IPS DF 6.9 (cell line): ENCODE results near the gene RASGRF1.

Source experiments
- DNase-seq: peaks from one replicate; pipeline ENCODE4 v3.0.0-alpha.2; 2013; ENCODE audit warnings: low read depth, low spot score
- H3K27ac ChIP-seq: one replicate; pipeline ENCODE4 v1.5.1; 2013; ENCODE audit warnings: low read length, control low read depth
- H3K27me3 ChIP-seq: 2 replicates; pipeline ENCODE4 v1.6.1; 2013; ENCODE audit warnings: mild to moderate bottlenecking, low read length; ENCODE audit not compliant: control insufficient read depth, insufficient read depth
- H3K36me3 ChIP-seq: 2 replicates; pipeline ENCODE4 v1.6.1; 2013; ENCODE audit warnings: low read length; ENCODE audit not compliant: control insufficient read depth, insufficient read depth
- H3K4me1 ChIP-seq: 2 replicates; pipeline ENCODE4 v1.6.1; 2013; ENCODE audit warnings: low read length; ENCODE audit not compliant: control insufficient read depth, insufficient read depth
- H3K4me3 ChIP-seq: 2 replicates; pipeline ENCODE4 v1.5.1; 2013; ENCODE audit warnings: mild to moderate bottlenecking, low read length
- H3K9me3 ChIP-seq: 2 replicates; pipeline ENCODE4 v1.6.1; 2013; ENCODE audit warnings: low read length, inconsistent platforms; ENCODE audit not compliant: control insufficient read depth, insufficient read depth
- WGBS: extraction: QIAGEN DNeasy Blood & Tissue Kit; methylation state at CpG from one replicate; pipeline ENCODE4 v1.1.7; 2013; ENCODE audit warnings: mixed read lengths, missing lambda C conversion rate; ENCODE audit not compliant: insufficient read length, insufficient coverage; 5-methylcytosine and 5-hydroxymethylcytosine counted together

The RASGRF1 gene

DNA sequence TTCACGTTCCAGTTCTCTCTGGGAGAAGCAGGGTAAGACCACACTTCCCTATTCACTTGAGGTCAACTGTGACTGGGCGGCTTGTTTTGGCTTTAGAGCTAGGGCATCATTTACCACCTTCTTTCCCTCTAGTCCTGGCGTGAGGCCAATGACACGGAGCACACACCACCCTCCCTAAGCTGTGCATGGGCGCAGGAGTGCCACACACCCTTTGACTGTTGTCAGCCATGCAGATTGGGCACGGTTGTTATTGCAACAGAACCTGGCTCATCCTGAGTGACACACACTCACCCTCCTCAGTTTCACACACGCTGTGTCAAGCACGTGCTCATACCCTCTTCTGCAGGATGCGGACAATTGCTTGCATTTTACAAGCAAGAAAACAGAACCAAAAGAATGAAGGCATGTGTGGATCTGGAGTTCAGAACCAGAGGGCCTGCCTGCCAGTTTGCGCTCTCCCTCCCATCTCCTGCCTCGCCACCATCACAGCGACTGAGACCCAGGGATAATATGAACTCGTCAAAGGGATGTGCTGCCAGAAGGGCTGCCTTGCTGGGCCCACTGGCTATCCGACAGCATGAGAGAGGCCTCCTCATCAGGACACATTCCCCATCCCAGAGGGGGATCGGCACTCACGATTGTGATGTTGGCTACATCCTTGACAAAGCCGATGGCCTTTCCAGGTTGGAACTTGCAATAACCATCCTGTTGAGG, 163.3 kb downstream of the RASGRF1 start:
- no peak overlapping the region for H3K27ac ChIP-seq
- no CpG with 5 or more reads among the region's 17 CpGs for WGBS
- H3K27me3 ChIP-seq: no peaks in the 10 kb centered on the region
- no peaks in the 10 kb centered on the region for H3K4me1 ChIP-seq
- peaks cover 10% of the 10 kb centered on the region for H3K36me3 ChIP-seq
- no peak for DNase-seq
- no peaks in the 10 kb centered on the region for H3K9me3 ChIP-seq
- no peak overlapping the region for H3K4me3 ChIP-seq

DNA sequence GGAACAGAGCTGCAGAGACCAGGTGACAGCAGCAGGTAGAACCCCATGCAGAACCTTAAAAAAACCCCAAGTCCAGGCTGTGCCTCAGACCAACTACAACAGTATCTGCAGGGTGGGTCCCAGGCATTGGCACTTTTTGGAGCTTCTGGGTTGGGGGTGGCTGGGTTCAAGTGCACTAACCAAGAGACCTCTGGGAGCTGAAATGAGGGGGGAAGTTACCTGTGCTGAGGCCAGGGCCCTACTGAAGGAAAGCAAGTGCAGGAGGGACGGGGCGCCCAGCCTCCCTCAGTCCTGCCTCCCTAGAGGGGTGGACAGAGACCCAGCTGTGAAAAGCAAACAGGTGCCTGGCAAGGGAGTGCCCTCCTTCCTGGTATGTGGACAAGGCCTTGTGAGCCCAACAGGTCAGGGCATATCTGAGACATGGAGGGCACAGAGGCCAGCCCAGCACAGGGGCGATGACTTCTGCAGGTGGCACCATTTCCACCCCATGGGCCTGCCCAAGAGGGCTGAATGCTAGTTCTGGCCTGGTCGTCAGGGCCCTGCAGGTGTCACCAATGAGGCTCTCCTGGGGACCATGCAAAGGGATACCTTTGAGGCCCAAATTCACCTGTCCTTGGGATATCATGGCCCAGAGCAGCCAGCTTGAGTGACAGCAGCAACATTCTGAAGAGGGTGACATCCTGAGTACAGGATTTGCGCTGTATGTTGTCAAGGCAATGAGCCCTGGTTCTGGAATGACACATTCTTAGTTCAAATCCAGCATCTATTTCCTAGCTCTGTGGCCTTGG, 164.4 kb downstream of the RASGRF1 start:
- WGBS: no CpG with 5 or more reads among the region's 5 CpGs
- H3K9me3 ChIP-seq: no peaks in the 10 kb centered on the region
- no peak for DNase-seq
- H3K4me3 ChIP-seq: no peak overlapping the region
- H3K36me3 ChIP-seq: peaks cover 16% of the 10 kb centered on the region
- H3K27me3 ChIP-seq: no peaks in the 10 kb centered on the region
- no peaks in the 10 kb centered on the region for H3K4me1 ChIP-seq
- no peak overlapping the region for H3K27ac ChIP-seq

DNA sequence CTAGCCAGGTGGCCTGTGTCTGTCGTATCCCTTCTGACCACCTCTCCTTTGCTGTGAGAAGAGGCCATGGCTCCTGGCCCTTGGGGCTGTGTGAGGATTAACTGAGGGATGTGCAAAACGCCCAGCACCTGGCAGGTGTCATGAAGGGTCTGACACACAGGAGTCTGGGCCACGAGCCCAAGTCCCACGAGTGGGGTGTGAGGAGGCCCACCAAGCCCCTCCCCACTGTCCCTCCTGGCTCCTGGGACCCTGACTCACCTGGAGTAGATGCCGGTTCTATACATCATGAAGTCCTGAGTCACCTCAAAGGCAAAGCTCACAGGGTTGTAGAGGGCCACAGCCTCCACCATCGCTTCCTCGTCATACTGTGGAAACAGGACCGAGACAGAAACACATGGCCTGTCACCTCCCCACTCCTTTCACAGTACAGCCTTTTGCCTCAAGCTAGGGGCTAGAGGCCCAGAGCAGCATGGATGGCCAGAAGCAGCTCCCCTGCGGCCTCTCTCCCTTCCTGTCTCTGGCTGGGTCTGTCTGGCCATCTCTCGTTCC, 165.4 kb downstream of the RASGRF1 start:
- WGBS: no CpG with 5 or more reads among the region's 10 CpGs
- H3K27me3 ChIP-seq: no peaks in the 10 kb centered on the region
- H3K4me1 ChIP-seq: no peaks in the 10 kb centered on the region
- peaks cover 16% of the 10 kb centered on the region for H3K36me3 ChIP-seq
- no peak overlapping the region for H3K4me3 ChIP-seq
- no peak overlapping the region for H3K27ac ChIP-seq
- no peak for DNase-seq
- no peaks in the 10 kb centered on the region for H3K9me3 ChIP-seq

DNA sequence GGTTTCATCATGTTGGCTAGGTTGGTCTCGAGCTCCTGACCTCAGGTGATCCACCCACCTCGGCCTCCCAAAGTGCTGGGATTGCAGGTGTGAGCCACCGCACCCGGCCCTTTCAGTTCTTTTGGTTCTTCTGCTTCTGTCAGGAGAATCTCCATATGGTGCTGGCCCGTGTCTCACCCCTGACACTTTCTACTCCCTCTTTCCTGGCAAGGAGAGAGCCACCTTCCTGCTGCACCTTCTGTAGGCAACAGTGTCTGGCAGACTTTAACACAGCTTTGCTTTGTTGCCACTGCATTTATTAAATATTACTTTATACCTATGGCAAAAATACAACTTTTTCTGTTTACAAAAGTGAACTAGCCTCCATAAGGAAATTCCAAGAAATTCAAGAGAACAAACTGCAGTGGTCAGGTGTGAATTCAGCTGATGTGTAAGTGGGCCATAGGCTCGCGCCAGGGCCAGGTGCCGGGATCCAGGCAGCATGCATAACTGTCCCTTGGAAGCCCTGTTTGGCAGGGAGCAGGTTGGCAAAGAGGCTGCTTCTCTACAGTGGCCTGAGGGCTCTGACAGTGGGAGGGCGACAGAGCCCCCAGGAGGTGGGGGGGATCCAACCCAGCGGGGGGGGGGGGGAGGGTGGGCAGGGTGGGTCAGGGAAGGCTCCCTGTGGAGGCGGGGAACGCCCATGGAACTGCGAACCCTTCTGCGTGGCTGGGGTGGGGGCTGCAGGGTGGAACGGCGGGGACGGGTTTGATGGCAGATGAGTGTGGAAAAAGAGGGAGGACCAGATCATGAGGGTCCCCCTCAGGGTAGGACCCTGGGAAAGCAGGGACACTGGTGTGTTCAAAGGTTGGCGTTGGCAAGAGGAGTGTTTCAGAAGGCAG, 166.9 kb downstream of the RASGRF1 start:
- DNase-seq: no peak
- H3K36me3 ChIP-seq: peaks cover 16% of the 10 kb centered on the region
- H3K4me1 ChIP-seq: no peaks in the 10 kb centered on the region
- H3K4me3 ChIP-seq: no peak overlapping the region
- no peak overlapping the region for H3K27ac ChIP-seq
- no peaks in the 10 kb centered on the region for H3K27me3 ChIP-seq
- no peaks in the 10 kb centered on the region for H3K9me3 ChIP-seq
- WGBS: no CpG with 5 or more reads among the region's 18 CpGs

DNA sequence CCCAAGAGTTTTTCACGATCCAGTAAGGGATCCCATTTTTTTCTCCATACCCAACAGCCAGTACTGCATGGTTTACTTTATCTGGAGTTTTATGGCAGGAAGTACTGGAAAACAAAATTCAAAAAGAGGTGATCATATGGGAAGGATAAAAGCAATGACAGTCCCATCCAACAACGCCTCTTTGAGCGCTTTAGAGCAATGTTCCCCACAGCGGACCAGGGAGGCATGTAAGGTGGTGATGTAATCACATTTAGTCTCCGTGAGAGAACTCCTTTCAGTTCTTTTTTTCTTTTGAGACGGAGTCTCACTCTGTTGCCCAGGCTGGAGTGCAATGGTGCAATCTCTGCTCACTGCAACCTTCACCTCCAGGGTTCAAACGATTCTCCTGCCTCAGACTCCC, 167.6 kb downstream of the RASGRF1 start:
- Histone ChIP-seq H3K36me3 (peaks cover 16% of the 10 kb centered on the region), H3K4me1 (no peaks in the 10 kb centered on the region), H3K4me3 (no peak overlapping the region), H3K27ac (no peak overlapping the region), H3K9me3 (no peaks in the 10 kb centered on the region), H3K27me3 (no peaks in the 10 kb centered on the region)
- no peak for DNase-seq
- no CpG with 5 or more reads among the region's 7 CpGs for WGBS

DNA sequence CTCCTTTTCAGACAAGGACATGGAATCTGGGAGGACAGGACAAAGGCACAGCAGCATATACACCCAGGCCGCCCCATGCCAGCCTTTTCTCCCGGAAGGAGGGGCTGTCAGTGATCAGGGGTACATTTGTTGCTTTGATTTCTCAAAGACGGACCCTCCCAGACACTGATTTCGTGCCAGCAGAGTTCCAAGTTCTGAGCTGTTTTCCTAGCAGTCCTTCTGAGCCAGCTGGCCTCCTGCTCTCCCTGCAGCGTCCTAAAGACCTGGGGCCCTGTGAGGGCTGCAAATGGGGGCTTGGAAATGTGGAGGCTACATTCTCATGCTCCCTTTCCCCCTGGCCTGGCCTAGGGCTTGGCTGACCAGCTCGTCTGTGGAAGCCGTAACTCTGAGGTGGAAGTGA, 168.1 kb downstream of the RASGRF1 start:
- no peaks in the 10 kb centered on the region for H3K4me1 ChIP-seq
- WGBS: no CpG with 5 or more reads among the region's 7 CpGs
- no peaks in the 10 kb centered on the region for H3K9me3 ChIP-seq
- no peak for DNase-seq
- H3K27me3 ChIP-seq: no peaks in the 10 kb centered on the region
- H3K4me3 ChIP-seq: no peak overlapping the region
- no peak overlapping the region for H3K27ac ChIP-seq
- peaks cover 16% of the 10 kb centered on the region for H3K36me3 ChIP-seq

DNA sequence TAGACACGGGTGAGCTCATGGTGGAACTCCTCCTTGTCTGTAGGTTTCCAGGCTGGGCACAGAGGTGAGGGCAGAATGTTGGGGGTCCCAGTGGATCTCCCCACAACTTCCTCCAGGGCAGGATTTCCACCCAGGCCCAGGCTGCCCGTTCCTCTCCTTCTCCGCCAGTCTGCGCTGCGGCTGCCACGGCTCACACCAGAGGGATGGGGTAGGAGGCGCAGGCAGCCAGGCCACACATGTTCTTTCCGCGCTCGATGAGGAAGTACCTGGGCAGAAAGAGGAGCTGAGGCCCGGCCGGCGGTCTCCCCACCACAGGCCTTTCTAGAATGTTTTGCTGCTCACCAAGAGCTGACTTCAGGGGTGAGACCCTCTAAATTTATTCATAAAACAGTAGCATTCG, 168.6 kb downstream of the RASGRF1 start:
- Histone ChIP-seq H3K4me1 (no peaks in the 10 kb centered on the region), H3K27me3 (no peaks in the 10 kb centered on the region), H3K36me3 (peaks cover 16% of the 10 kb centered on the region), H3K4me3 (no peak overlapping the region), H3K27ac (no peak overlapping the region), H3K9me3 (no peaks in the 10 kb centered on the region)
- DNase-seq: no peak
- no CpG with 5 or more reads among the region's 14 CpGs for WGBS

DNA sequence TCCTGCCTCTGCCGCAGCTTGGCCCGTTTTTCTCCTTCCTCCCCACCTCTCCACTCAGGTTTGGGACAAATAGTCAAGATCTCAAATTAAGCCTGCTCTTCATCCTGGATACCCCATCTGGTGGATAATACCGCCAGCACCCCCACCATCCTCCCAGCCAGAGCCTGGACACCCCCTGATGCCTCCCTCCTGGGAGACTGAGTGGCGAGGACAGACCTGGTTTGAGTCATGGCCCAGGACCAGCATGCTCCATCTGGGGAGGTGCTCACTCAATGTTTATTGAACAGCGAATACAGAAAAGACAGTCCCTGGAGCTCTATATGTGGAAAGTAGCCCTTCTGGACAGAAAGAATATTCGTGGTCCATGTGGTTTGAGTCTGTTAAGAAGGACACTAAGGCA, 169.1 kb downstream of the RASGRF1 start:
- DNase-seq: no peak
- H3K4me1 ChIP-seq: no peaks in the 10 kb centered on the region
- no CpG with 5 or more reads among the region's 6 CpGs for WGBS
- H3K27ac ChIP-seq: no peak overlapping the region
- peaks cover 16% of the 10 kb centered on the region for H3K36me3 ChIP-seq
- H3K27me3 ChIP-seq: no peaks in the 10 kb centered on the region
- H3K4me3 ChIP-seq: no peak overlapping the region
- no peaks in the 10 kb centered on the region for H3K9me3 ChIP-seq

DNA sequence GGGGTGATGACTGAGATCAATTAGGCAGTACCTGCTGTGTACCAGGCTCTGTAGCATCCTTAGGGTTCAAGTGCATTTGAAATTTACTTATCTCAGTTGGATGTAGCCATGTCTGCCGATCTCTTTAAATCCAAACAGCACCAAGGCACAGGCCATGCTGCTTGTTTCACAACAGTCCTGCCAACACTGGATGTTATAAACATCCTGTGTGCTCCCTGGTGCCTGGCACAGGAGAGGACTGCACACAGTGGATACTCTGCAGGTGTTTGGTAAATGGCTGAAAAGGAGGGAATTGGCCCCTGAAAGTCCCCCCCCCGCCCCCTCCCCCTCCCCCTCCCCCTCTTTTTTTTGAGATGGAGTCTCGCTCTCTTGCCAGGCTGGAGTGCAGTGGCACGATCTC, 172.7 kb downstream of the RASGRF1 start:
- Histone ChIP-seq H3K27ac (no peak overlapping the region), H3K4me3 (no peak overlapping the region), H3K36me3 (peaks cover 11% of the 10 kb centered on the region), H3K4me1 (no peaks in the 10 kb centered on the region), H3K9me3 (no peaks in the 10 kb centered on the region), H3K27me3 (no peaks in the 10 kb centered on the region; the same call in 1 of the 2 replicates)
- DNase-seq: no peak
- WGBS: no CpG with 5 or more reads among the region's 4 CpGs

DNA sequence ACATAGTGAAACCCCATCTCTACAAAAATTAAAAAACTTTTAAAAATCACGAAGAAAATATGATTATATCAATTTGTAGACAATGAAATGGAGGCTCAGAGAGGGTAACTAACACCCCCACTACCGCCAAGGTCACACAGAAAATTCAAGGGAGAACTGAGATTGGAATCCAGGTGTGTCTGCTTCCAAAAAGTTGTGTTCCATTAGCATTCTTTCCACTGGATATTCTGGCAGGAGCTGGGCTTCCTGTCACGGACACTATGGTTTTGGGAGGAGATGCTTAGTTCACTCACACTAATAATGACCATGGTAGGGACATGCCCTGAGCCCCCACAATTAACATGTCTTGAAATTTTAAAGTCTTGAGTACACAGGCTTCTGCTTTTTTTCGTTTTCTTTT, 174.5 kb downstream of the RASGRF1 start:
- no CpG with 5 or more reads among the region's 4 CpGs for WGBS
- Histone ChIP-seq H3K27me3 (no peaks in the 10 kb centered on the region; the same call in 1 of the 2 replicates), H3K4me1 (no peaks in the 10 kb centered on the region), H3K36me3 (peaks cover 3% of the 10 kb centered on the region), H3K4me3 (no peak overlapping the region), H3K27ac (no peak overlapping the region), H3K9me3 (no peaks in the 10 kb centered on the region)
- no peak for DNase-seq
